GM23338 (cell line): ENCODE measurements around the gene TRAF3IP3.

Experiments used
- EZH2 ChIP-seq: fragments of 200-600 bp; sonication (generic); IDR thresholded peaks from one replicate; pipeline ENCODE4 v1.8.0; 2017; ENCODE audit warnings: antibody characterized with exemption, mild to moderate bottlenecking, low read depth; ENCODE audit not compliant: unreplicated experiment
- EZH2phosphoT487 ChIP-seq: fragments of 200-600 bp; sonication (generic); IDR thresholded peaks from one replicate; pipeline ENCODE4 v1.8.1; 2018; ENCODE audit warnings: antibody characterized with exemption; ENCODE audit not compliant: unreplicated experiment
- JUNB ChIP-seq: IDR thresholded peaks from one replicate; pipeline ENCODE4 v1.6.1; 2016; ENCODE audit warnings: antibody characterized with exemption; ENCODE audit not compliant: unreplicated experiment
- POLR2AphosphoS5 ChIP-seq: IDR thresholded peaks from 2 replicates; pipeline ENCODE4 v1.6.1; 2016; ENCODE audit warnings: antibody characterized with exemption, low read depth
- REST ChIP-seq: IDR thresholded peaks from one replicate; pipeline ENCODE4 v1.6.1; 2018; ENCODE audit warnings: antibody characterized with exemption; ENCODE audit not compliant: unreplicated experiment
- TF ChIP-seq, protein P1 (sequence below), 2 experiments: fragments of 200-600 bp in 1 of 2; sonication (generic) in 1 of 2; conservative IDR thresholded peaks; 2 replicates each; pipeline versions ENCODE4 v1.5.1 to v1.6.1; 2016 to 2017; ENCODE audit warnings: antibody characterized with exemption in 2 of 2, low read depth in 2 of 2, mild to moderate bottlenecking in 2 of 2, moderate library complexity in 1 of 2

DNA sequence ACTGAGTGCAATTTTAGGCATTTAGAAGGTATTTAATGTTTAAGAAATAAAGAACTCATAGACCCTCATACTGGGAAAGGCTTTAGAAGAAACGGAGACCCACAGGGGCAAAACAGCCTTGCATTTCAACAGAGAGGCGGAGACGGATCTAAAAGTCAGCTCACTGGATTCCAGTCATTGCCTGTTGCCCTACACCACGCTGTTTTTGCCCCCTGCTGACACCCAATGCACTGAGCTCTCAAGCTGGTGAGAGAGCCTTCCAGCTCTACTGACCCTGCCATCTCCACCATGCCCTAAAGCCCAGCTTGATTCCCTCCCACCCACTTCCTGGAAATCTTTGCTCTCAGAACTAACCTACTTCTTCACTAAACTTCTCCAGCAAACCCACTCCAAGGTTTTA, 7.2 kb upstream of the TRAF3IP3 start:
- TF ChIP-seq EZH2 (no peak), REST (no peak), POLR2AphosphoS5 (no peak), JUNB (no peak), EZH2phosphoT487 (no peak)
- TF ChIP-seq, protein P1, sequence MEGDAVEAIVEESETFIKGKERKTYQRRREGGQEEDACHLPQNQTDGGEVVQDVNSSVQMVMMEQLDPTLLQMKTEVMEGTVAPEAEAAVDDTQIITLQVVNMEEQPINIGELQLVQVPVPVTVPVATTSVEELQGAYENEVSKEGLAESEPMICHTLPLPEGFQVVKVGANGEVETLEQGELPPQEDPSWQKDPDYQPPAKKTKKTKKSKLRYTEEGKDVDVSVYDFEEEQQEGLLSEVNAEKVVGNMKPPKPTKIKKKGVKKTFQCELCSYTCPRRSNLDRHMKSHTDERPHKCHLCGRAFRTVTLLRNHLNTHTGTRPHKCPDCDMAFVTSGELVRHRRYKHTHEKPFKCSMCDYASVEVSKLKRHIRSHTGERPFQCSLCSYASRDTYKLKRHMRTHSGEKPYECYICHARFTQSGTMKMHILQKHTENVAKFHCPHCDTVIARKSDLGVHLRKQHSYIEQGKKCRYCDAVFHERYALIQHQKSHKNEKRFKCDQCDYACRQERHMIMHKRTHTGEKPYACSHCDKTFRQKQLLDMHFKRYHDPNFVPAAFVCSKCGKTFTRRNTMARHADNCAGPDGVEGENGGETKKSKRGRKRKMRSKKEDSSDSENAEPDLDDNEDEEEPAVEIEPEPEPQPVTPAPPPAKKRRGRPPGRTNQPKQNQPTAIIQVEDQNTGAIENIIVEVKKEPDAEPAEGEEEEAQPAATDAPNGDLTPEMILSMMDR (conservative IDR thresholded peaks at IDR 0.05; ENCODE audit: low read depth in 2 of 2), result no peak
